ENCODE measurements around the gene EP400.
A peak's percentile ranks its signal among the peaks of the same experiment; 100 is the strongest.
"Not testable (repeated sequence)": the region's sequence is repeated elsewhere in the genome, so short reads cannot be mapped to it uniquely, and the experiment has no call there.

The EP400 gene

DNA sequence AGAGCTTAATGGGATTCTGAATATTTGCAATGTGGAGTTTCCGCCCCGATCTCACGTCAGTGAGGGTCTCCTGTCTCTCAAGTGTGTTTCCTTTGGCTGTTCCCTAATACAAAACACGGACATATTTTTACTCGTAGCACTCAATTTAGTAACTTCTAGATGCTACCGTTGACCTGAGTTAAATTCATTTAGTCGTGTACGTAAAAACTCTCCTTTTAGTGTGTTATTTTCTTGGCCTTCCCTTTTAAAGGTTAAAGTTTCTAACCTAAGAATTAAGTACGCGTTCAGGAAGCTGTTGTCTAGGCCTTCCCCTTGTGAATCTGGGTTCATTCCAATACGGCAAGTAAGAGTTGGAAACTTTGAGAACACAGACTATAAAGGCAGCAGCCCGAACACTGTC is 130.0 kb downstream of the EP400 start:
- H3K4me3 ChIP-seq (ENCODE audit: low read length), result no peak overlapping the region
- DNase-seq (ENCODE audit: low read depth), result no peak
- TF ChIP-seq, protein P1, sequence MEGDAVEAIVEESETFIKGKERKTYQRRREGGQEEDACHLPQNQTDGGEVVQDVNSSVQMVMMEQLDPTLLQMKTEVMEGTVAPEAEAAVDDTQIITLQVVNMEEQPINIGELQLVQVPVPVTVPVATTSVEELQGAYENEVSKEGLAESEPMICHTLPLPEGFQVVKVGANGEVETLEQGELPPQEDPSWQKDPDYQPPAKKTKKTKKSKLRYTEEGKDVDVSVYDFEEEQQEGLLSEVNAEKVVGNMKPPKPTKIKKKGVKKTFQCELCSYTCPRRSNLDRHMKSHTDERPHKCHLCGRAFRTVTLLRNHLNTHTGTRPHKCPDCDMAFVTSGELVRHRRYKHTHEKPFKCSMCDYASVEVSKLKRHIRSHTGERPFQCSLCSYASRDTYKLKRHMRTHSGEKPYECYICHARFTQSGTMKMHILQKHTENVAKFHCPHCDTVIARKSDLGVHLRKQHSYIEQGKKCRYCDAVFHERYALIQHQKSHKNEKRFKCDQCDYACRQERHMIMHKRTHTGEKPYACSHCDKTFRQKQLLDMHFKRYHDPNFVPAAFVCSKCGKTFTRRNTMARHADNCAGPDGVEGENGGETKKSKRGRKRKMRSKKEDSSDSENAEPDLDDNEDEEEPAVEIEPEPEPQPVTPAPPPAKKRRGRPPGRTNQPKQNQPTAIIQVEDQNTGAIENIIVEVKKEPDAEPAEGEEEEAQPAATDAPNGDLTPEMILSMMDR (IDR thresholded peaks at IDR 0.05; ENCODE audit: insufficient read depth, low read depth, low read length, missing control alignments), result no peak

DNA sequence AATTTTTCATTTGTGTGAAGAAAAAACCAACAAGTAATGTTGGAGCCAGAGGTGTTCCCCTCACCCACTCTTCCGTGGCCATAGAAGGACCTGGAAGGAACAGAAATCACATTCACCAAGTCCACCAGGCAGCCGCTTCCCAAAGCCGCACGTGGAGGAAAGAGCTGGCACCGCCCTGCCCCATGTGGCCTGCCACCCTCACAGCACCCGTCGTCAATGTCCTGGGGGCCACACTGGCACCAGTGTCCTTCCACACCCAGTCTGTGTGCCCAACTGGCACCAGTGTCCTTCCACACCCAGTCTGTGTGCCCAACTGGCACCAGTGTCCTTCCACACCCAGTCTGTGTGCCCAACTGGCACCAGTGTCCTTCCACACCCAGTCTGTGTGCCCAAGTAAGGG is 130.8 kb downstream of the EP400 start:
- H3K4me3 ChIP-seq (ENCODE audit: low read length); DNase-seq (ENCODE audit: low read depth): not testable (repeated sequence)

DNA sequence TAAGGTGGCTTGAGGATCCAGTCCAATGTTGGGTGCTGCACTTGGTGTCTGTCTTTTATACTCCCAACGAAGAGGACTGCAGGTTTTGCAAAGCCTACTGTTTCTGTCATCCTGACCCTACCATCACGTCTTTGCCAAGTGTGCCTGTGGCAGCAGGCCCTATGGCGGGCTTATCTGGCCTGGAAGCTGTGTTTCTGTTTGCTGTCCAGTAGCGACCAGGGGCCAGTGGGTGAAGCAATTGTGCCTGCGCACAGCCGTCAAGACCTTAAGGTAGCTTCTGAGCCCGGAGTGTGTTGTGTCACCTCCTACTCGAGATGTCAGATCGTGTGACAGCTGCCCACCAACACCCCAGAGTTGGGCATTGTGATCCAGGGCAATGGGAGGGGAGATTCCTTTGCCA is 131.7 kb downstream of the EP400 start:
- TF ChIP-seq, protein P1 (IDR thresholded peaks at IDR 0.05; ENCODE audit: insufficient read depth, low read depth, low read length, missing control alignments), result no peak
- H3K4me3 ChIP-seq (ENCODE audit: low read length), result no peak overlapping the region
- no peak for DNase-seq (ENCODE audit: low read depth)

DNA sequence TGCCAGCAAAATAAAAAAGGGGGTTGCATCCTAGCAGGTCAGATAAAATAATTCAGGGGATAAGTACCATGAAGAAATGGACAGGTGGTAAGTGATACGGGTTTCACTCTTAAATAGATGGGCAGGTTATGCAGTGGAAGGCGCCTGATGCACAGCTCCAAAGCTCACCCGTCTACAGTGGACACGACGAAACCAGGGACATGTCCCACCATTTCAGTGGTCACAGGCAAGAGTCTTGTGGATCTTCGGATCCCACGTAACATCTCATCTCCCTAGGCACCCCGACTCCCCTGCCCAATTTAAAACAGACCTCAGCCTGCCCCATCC is 133.8 kb downstream of the EP400 start:
- H3K4me3 ChIP-seq (ENCODE audit: low read length), result peak overlapping the region; percentile 48
- no peak for DNase-seq (ENCODE audit: low read depth)
- TF ChIP-seq, protein P1 (IDR thresholded peaks at IDR 0.05; ENCODE audit: insufficient read depth, low read depth, low read length, missing control alignments), result no peak

DNA sequence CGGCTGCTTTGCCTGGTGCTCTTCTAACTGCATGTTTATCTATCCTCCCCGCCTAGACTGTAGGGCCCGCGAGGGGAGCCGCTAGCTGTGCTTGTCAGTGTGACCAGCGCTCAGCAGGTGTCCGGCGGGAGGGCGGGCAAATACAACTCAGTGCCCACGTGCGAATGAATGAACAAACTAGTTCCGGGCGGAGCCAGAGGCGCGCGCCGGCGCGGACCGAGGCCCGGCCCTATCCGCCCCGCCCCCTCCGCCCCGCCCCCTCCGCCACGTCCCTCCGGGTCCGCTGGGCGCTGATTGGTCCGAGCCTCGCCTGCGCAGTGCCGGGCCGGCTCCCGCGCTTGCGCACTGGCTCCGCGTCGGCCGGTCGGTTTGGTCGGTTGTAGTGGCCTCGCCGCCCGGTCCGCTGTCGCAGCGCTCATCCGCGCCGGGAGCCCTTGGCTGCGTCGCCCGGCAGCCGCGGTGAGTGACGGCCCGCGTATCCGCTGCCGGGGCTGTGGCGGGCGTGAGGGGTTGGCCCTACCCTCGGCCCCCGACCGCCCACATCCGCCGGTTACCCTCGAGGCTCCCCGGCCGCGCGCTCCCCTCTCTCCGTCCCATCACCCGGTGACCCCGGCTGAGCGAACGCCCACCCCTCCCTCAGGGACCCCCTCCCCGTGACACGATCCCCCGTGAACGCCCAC is 134.3 kb downstream of the EP400 start:
- TF ChIP-seq, protein P1 (IDR thresholded peaks at IDR 0.05; ENCODE audit: insufficient read depth, low read depth, low read length, missing control alignments), result no peak
- peak; percentile 88 for DNase-seq (ENCODE audit: low read depth)
- peak overlapping the region; percentile 64 for H3K4me3 ChIP-seq (ENCODE audit: low read length)

DNA sequence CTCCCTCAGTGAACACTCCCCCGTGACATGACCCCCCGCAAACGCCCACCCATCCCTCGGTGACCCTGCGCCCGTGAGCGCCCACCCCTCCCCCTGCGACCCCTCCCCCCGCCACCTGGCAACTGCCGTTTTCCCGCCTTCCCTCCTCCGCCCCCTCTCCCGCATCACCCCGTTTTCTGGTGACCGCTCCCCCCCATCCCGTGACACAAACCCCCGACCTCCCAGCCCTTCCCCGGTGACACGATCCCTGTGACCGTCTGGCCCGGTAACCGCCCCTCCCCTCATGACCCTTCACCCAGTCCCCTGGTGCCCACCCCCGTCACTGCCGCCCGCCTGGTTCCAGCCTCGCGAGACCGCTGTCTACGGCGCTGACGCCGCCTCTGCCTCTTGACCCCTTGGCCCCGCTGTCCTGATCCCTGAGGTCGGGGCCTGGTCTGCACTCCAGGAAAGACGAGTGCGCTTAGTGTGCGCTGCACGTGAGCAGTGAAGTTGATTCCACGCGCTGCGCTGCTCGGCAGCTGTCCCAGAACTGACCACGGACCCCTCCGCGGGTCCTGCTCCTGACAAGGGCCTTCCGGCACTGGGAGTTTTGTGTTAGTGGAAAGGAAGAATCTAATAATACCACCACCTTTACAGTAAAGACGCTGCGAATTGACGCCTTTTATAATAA is 135.0 kb downstream of the EP400 start:
- peak overlapping the region; percentile 64 for H3K4me3 ChIP-seq (ENCODE audit: low read length)
- TF ChIP-seq, protein P1 (IDR thresholded peaks at IDR 0.05; ENCODE audit: insufficient read depth, low read depth, low read length, missing control alignments), result no peak
- peak; percentile 27 for DNase-seq (ENCODE audit: low read depth)

DNA sequence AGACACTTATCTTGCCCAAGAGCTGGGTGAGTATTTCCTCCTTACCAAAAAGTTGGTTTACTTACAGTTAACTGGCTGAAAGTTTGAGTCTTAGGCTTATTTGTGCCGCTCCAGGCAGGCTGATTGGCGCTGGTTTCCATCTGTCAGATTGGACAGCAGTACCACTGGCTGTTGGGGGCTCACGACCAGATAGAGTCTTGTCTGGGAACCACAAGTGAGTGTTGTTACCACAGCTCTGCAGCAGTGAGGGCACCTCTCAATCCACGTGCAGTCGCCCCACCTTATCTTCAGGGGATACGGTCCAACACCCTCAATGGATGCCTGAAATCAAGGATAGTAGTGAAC is 135.5 kb downstream of the EP400 start:
- DNase-seq (ENCODE audit: low read depth), result no peak

More for the DNA sequence above, 135.5 kb downstream of the EP400 start:
- TF ChIP-seq, protein P1 (IDR thresholded peaks at IDR 0.05; ENCODE audit: insufficient read depth, low read depth, low read length, missing control alignments), result no peak
- peak overlapping the region; percentile 64 for H3K4me3 ChIP-seq (ENCODE audit: low read length)

Data from epithelial cell of esophagus (primary cell).